Caco-2 (cell line): ENCODE data around the gene FBLN1. TPM values are rescaled to one million over a fixed set of nuclear protein-coding genes. Genes with fewer than 3 reads are reported as not detected.

Source experiments
- BruUV-seq: library from RNA; stranded (reverse); fragments of 400-500 nt; replicated peaks from 2 replicates; lab custom pipeline; 2021; lab: Mats Ljungman, UMichigan
- CTCF ChIA-PET: fragments of 300-600 bp; sonication (Branson Sonifier 250); formaldehyde crosslinking; loops from one replicate; lab custom pipeline; 2022; ENCODE audit warnings: antibody characterized with exemption; lab: Charles Lee
- POLR2A ChIA-PET: fragments of 300-600 bp; sonication (Branson Sonifier 250); formaldehyde crosslinking; loops from one replicate; lab custom pipeline; 2022; ENCODE audit warnings: antibody characterized with exemption; lab: Charles Lee
- DNase-seq, 2 experiments: peaks; one replicate each; pipeline versions ENCODE4 v3.0.0 to v3.0.0-alpha.2; 2020 to 2022
- H3K27me3 ChIP-seq: replicated peaks from 2 replicates; pipeline ENCODE4 v1.6.0; 2011; ENCODE audit warnings: low read length; ENCODE audit not compliant: control insufficient read depth, insufficient read depth
- H3K36me3 ChIP-seq: 2 replicates; pipeline ENCODE4 v1.5.1; 2011; ENCODE audit warnings: low read length; ENCODE audit not compliant: control insufficient read depth, insufficient read depth
- H3K4me1 ChIP-seq: fragments of 250-450 bp; sonication (Bioruptor Pico); 2 replicates; pipeline ENCODE4 v1.5.1; 2020; ENCODE audit warnings: mild to moderate bottlenecking
- H3K4me3 ChIP-seq: 2 replicates; pipeline ENCODE4 v1.5.1; 2011; ENCODE audit warnings: low read depth, mild to moderate bottlenecking, control low read depth, low read length
- H3K9me3 ChIP-seq: fragments of 250-450 bp; sonication (Bioruptor Pico); 2 replicates; pipeline ENCODE4 v1.5.1; 2020; ENCODE audit warnings: mild to moderate bottlenecking, moderate library complexity
- H3K27ac Mint-ChIP-seq: one replicate; pipeline ENCODE4 v1.8.0; 2022; ENCODE audit warnings: mixed read lengths; ENCODE audit not compliant: unreplicated experiment
- H3K27me3 Mint-ChIP-seq: one replicate; pipeline ENCODE4 v1.8.0; 2022; ENCODE audit warnings: mixed read lengths; ENCODE audit not compliant: insufficient read depth, unreplicated experiment
- H3K36me3 Mint-ChIP-seq: one replicate; pipeline ENCODE4 v1.8.0; 2022; ENCODE audit warnings: mild to moderate bottlenecking, mixed read lengths; ENCODE audit not compliant: insufficient read depth, unreplicated experiment
- H3K4me1 Mint-ChIP-seq: one replicate; pipeline ENCODE4 v1.8.0; 2022; ENCODE audit warnings: low read depth, mixed read lengths; ENCODE audit not compliant: unreplicated experiment
- H3K4me3 Mint-ChIP-seq: one replicate; pipeline ENCODE4 v1.8.0; 2022; ENCODE audit warnings: mild to moderate bottlenecking, moderate library complexity, mixed read lengths; ENCODE audit not compliant: unreplicated experiment
- H3K9me3 Mint-ChIP-seq: one replicate; pipeline ENCODE4 v1.8.0; 2022; ENCODE audit warnings: mixed read lengths; ENCODE audit not compliant: unreplicated experiment
- CTCF ChIP-seq, 2 experiments: fragments of 200-600 bp in 1 of 2; IDR thresholded peaks; 1 replicate in 1 of 2; 2 replicates in 1 of 2; pipeline versions ENCODE4 v1.5.1 to v1.8.0; 2011 to 2022; ENCODE audit warnings: antibody characterized with exemption in 1 of 2, control low read depth in 1 of 2, inconsistent platforms in 1 of 2, low read depth in 1 of 2, low read length in 1 of 2, mild to moderate bottlenecking in 1 of 2, moderate library complexity in 1 of 2; ENCODE audit not compliant: insufficient read depth in 1 of 2, severe bottlenecking in 1 of 2, unreplicated experiment in 1 of 2
- intact Hi-C: fragments of 100-400 bp; cut with micrococcal nuclease; formaldehyde crosslinking; loops from one replicate; pipeline ENCODE4 v1.10.0; 2022; ENCODE audit not compliant: unreplicated experiment
- total RNA-seq: library from RNA; stranded (reverse); gene quantifications from 2 replicates; pipeline ENCODE4 v1.2.3, GENCODE V29; 2022

FBLN1 gene
- total RNA-seq, 1 experiment from 2014 or later, result 519 TPM

GRCh38 chr22:45552580-45553350 is 50.1 kb downstream of the FBLN1 start:
- intact Hi-C loops, result loop anchor here (5.0 kb wide), 1 partner anchor 110 kb away; no protein-coding TSS in a partner anchor
- CTCF ChIA-PET, result no interaction called here
- Histone ChIP-seq H3K9me3 (no peaks in the 10 kb centered on the region), H3K4me1 (peaks cover 4% of the 10 kb centered on the region; the same call in 1 of the 2 replicates), H3K36me3 (peaks cover 13% of the 10 kb centered on the region), H3K27me3 (no peaks in the 10 kb centered on the region), H3K4me3 (no peak overlapping the region)
- no peak overlapping the region for H3K27ac Mint-ChIP-seq
- no peaks in the 10 kb centered on the region for H3K27me3 Mint-ChIP-seq
- no TSS peak for BruUV-seq
- POLR2A ChIA-PET, result no interaction called here
- no peak for TF ChIP-seq CTCF (IDR thresholded peaks at IDR 0.05; ENCODE audit: insufficient read depth in 1 of 2, low read depth in 1 of 2, low read length in 1 of 2, severe bottlenecking in 1 of 2, unreplicated experiment in 1 of 2)
- H3K9me3 Mint-ChIP-seq, result peaks cover 6% of the 10 kb centered on the region
- no peak for DNase-seq
- peaks cover 98% of the 10 kb centered on the region for H3K36me3 Mint-ChIP-seq
- H3K4me1 Mint-ChIP-seq, result no peaks in the 10 kb centered on the region
- H3K4me3 Mint-ChIP-seq, result no peak overlapping the region

- Histone ChIP-seq H3K36me3 (peaks cover 10% of the 10 kb centered on the region), H3K27me3 (no peaks in the 10 kb centered on the region), H3K4me3 (no peak overlapping the region), H3K4me1 (peaks cover 4% of the 10 kb centered on the region; the same call in 1 of the 2 replicates), H3K9me3 (no peaks in the 10 kb centered on the region)
- no peak overlapping the region for H3K27ac Mint-ChIP-seq
- ChIA-PET POLR2A (no interaction called here), CTCF (no interaction called here)
- no TSS peak for BruUV-seq
- peak; percentile 47 to 74 for DNase-seq
- no peaks in the 10 kb centered on the region for H3K27me3 Mint-ChIP-seq
- peak; percentile 64 for TF ChIP-seq CTCF (IDR thresholded peaks at IDR 0.05; ENCODE audit: insufficient read depth in 1 of 2, low read depth in 1 of 2, low read length in 1 of 2, severe bottlenecking in 1 of 2, unreplicated experiment in 1 of 2)
- peaks cover 9% of the 10 kb centered on the region for H3K9me3 Mint-ChIP-seq
- H3K36me3 Mint-ChIP-seq, result peaks cover 98% of the 10 kb centered on the region
- intact Hi-C loops, result loop anchor here (5.0 kb wide), 1 partner anchor 111 kb away; no protein-coding TSS in a partner anchor
- H3K4me3 Mint-ChIP-seq, result peak overlapping the region; percentile 11
- no peaks in the 10 kb centered on the region for H3K4me1 Mint-ChIP-seq
Measured at GRCh38 chr22:45553351-45554039, 50.8 kb downstream of the FBLN1 start.

GRCh38 chr22:45554040-45554406 is 51.3 kb downstream of the FBLN1 start:
- Mint-ChIP-seq H3K27me3 (no peaks in the 10 kb centered on the region), H3K4me1 (no peaks in the 10 kb centered on the region), H3K27ac (no peak overlapping the region), H3K36me3 (peaks cover 98% of the 10 kb centered on the region), H3K9me3 (peaks cover 9% of the 10 kb centered on the region), H3K4me3 (peak overlapping the region; percentile 11)
- Histone ChIP-seq H3K4me3 (no peak overlapping the region), H3K36me3 (peaks cover 13% of the 10 kb centered on the region), H3K4me1 (peaks cover 4% of the 10 kb centered on the region; the same call in 1 of the 2 replicates), H3K27me3 (no peaks in the 10 kb centered on the region), H3K9me3 (no peaks in the 10 kb centered on the region)
- intact Hi-C loops, result loop anchor here (5.0 kb wide), 1 partner anchor 112 kb away; no protein-coding TSS in a partner anchor
- ChIA-PET POLR2A (no interaction called here), CTCF (no interaction called here)
- TF ChIP-seq CTCF (IDR thresholded peaks at IDR 0.05; ENCODE audit: insufficient read depth in 1 of 2, low read depth in 1 of 2, low read length in 1 of 2, severe bottlenecking in 1 of 2, unreplicated experiment in 1 of 2), result peak in 1 of 2 experiments; percentile 9
- BruUV-seq, result no TSS peak
- DNase-seq, result no peak
